HG02870 (cell line): Measurements from ENCODE around the gene TPRG1L.

Experiments
- ATAC-seq: cut with Tn5 transposase; IDR thresholded peaks from one replicate; pipeline ENCODE4 v1.9.1; 2021; ENCODE audit warnings: mild to moderate bottlenecking, moderate library complexity; ENCODE audit not compliant: unreplicated experiment

TPRG1L gene

DNA sequence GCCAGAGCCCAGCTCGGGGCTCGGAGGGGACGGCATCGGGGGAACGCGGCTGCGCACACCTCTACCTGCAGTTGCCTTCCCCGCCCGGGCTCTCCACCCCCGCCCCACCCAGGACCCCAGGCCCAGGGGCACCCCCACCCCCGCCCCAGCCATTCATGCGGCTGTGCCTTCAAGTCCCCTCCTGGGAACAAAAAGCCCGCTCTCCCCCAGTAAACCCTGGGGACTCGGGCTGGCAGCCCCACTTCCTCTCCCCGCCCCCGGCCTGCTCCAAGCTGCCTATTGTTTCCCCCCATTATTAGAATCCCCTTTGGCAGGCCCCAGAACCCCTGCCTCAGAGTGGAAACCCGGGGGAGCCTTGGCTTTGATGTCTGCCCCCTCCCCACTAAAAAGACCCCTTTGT is 31.5 kb upstream of the TPRG1L start:
- no peak for ATAC-seq

DNA sequence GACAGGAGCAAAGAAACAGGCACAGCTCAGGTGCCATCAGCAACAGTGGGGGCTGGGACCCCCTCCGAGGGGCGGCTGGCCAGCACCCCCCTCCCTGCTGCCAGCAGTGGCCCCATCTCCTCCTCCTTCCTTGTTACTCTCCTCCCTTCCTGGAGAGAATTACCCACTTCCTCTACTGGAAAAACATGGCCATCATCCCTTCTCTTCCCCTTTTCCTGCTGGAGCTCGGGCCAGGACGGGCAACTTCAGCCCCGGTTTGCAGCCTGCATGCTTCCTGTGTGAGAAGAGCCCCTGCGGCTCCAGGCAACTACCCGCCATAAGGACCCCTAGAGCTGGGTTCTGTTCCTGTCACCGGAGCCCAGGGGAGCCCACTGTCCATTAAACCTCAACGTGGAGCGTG is 31.1 kb upstream of the TPRG1L start:
- no peak for ATAC-seq

GRCh38 chr1:3594706-3595377 is 30.0 kb upstream of the TPRG1L start:
- ATAC-seq, result no peak

DNA sequence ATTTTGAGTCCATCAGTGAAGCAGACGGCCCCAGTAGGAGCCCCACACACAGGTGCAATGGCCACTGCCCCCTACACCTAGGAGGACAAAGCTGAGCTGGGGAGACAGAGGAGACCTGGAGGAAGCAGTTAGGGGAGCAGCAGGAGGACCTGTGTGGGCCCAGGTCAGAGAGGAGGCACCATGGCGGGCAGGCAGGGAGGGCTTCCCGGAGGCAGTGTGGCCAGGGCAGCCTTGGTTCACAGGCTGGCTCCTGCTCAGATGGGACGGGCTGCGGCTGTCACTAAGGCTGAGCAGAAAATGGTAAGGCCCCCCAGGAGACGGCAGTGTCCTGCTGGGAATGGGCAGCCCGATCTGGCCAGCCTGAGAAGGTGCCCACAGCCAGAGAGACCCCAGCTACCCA is 28.9 kb upstream of the TPRG1L start:
- no peak for ATAC-seq

GRCh38 chr1:3596663-3597598 is 27.9 kb upstream of the TPRG1L start:
- ATAC-seq, result no peak

GRCh38 chr1:3597599-3597964 is 27.2 kb upstream of the TPRG1L start:
- no peak for ATAC-seq

- ATAC-seq, result no peak
Observed at GRCh38 chr1:3598051-3598491, 26.7 kb upstream of the TPRG1L start.

GRCh38 chr1:3598522-3599285 is 26.1 kb upstream of the TPRG1L start:
- ATAC-seq, result no peak

- no peak for ATAC-seq
Observed at GRCh38 chr1:3599286-3599811, 25.5 kb upstream of the TPRG1L start.

DNA sequence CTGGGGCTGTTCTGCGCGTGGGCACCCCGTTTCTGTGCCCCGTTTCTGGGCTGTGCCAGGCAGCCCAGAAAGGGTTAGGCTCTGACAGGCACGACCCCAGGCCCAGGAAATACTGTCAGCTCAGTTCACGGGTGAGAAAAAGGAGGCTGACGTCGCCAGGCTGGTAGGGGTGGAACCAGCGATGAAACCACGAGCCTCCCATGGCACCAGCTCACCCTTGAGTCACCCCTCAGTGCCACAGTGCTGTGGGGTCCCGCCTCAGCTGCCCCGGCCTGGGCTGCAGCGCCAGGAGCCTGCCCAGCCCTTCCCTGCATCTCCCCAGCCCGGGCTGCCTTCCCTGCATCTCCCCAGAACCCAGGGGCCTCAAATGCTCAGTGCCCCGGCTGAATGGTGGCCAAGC is 25.0 kb upstream of the TPRG1L start:
- ATAC-seq, result no peak

GRCh38 chr1:3600354-3600753 is 24.5 kb upstream of the TPRG1L start:
- ATAC-seq, result no peak

DNA sequence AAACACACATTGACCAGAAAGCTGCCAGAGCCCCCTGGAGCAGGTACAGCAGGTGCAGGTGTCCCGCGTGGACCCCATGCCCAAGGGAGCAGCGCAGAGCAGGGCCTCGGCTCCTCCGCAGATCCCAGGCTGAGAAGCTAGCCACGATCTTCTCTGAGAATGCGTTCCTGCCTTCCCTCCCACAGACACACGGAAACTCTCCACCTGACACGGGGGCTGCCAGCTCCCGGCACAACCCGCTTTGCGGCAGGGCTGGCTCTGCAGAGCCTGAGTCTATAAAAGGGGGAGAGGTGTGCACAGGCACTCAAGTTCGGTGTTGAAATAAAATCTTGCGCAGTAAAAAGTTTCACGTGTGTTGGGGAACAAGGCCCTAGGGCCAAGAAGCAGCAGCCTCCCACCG is 23.1 kb upstream of the TPRG1L start:
- no peak for ATAC-seq

DNA sequence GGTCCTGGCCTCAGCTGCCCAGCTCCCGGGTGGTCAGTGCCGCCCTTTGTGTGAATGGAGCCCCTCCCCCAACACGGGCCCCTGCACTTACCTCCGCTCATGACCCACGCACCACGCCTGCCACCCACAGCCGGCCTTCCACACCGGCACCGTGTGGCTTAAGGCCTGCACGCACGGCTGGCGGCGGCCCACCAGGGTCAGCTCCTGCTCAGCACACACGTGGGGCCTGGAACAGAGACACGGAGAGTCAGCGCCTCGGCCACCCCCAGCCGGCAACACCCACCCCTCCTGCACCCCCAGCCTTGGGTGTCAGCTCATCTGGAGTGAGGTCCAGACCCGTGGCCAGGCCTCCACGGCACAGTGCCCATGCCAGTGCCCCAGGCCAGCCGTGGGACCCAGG is 22.4 kb upstream of the TPRG1L start:
- ATAC-seq, result no peak

DNA sequence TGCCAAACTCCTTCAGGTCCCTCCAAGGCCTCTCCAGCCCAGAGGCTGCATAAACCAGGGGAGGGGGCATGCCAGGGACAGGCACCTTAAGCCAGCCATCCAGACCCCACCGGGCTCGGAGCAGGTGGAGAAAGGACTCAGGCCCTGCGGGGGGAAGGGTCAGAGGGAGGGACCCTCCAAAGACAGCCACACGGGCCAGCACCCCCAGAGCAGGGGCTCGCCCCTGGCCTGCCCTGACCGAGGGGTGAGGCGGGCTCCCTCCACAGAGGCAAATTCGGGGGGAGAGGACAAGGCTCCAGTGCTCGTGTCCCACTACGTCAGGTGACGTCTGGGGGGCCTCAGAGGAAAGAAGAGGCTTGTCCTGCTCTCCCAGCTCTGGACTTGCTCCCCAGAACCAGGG is 21.7 kb upstream of the TPRG1L start:
- no peak for ATAC-seq

DNA sequence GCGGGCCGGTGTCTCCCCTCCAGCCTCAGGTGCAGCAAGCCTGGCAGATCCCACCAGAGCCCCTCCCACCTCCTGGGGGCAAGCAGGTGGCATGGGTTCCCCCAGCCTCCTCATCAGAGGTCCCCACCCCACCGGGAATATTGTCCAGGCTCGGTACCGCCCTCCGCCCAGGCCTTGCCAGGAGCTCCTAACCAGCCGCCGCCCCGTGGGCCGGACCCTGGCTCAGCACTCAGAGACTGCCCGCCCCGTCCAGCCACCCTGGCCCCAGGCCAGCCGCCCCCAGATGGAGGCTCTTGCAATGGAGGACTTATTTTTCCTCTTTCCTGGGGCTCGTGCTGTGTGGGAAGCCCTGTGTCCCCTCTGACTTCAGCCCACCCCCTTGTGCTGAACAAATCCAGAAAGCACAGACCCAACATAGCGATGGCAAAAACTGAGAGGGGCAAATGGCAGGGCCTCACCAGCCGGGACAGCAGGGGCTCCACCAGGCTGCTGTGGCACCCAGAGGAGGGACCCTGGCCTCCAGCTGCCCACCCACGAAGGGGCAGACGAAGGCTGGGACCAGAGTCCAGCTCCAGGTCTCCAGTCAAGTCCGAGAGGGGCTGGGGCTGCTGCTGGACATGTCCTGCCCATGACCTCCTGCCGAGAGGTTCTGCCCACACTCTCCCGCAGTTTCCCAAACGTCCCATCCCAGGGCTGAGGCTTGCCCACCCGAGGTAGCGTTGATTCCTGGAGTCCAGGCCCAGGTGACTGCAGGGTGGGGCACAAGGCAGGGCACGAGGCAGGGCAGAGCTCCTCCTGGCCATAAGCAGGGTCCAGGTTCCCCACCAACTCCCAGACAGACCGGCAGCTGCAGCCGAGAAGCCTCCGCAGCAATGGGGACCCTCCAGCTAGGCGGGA is 21.0 kb upstream of the TPRG1L start:
- ATAC-seq, result no peak

GRCh38 chr1:3604468-3604974 is 20.3 kb upstream of the TPRG1L start:
- no peak for ATAC-seq

GRCh38 chr1:3604997-3605823 is 19.6 kb upstream of the TPRG1L start:
- ATAC-seq, result no peak

- ATAC-seq, result no peak
Observed at GRCh38 chr1:3606779-3607702, 17.8 kb upstream of the TPRG1L start.
